ENCODE measurements around the gene LDB1. TPM values are rescaled to one million over a fixed set of nuclear protein-coding genes. Genes with fewer than 3 reads are reported as not detected.

Gene LDB1
- total and polyA plus RNA-seq, 2 of the 13 experiments (the other 11 are each of a cell fraction or from before 2014, with no cell fraction given): 17.2 to 45.5 TPM

DNA sequence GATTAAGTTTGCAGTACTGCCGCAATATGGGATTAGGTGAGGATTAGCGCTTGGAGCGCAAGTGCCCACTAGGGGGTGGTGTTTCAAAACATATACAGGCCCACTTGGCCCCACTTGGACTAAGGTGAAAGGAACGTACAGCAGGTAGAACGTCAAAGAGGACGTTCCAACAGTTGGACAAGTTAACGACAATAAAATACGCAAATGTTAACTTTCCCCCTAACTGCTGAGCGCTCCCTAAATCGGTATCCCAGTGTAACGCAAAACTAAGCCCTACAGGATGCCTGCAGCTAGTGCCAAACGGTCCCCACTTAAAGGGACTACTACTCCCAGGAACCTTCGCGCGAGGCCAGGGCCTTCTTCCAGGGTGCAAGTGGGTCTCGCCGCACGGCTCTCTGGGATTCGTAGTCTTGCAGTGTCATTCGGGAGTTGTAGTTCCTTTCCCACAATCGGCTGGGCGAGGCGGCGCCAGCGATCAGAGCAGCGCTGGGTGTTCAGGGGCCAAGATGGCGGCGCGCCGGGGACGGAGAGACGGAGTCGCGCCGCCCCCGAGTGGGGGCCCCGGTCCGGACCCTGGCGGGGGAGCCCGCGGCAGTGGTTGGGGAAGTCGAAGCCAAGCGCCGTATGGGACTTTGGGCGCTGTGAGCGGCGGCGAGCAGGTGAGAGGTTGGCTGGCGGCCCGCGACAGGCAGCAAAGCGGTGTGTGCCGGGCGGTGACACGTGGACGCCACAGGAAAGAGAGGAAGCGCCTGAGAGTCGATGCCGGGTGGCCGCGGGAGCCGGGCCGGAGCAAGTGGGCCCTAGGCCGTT lies 12.6 kb upstream of the LDB1 start, which contains the start of gene PPRC1 (continued):
- peak; percentile 78; the same call in 1 of the 2 replicates for TF ChIP-seq KDM5A (IDR thresholded peaks at IDR 0.05; ENCODE audit: borderline replicate concordance, low read length)
- 0 out of 2 replicates have a peak, but pooled peaks have one; percentile 19 for TF ChIP-seq ARHGAP35 (CRISPR knock-in tag; IDR thresholded peaks at IDR 0.05; ENCODE audit: borderline replicate concordance)
- peak; percentile 96 for TF ChIP-seq POLR2G (IDR thresholded peaks at IDR 0.05; ENCODE audit: low read depth, low read length)
- no peak for TF ChIP-seq KDM1A (CRISPR knock-in tag; IDR thresholded peaks at IDR 0.05)
- TF ChIP-seq ZNF605 (CRISPR knock-in tag; IDR thresholded peaks at IDR 0.05): peak; percentile 94
- TF ChIP-seq, protein P1, sequence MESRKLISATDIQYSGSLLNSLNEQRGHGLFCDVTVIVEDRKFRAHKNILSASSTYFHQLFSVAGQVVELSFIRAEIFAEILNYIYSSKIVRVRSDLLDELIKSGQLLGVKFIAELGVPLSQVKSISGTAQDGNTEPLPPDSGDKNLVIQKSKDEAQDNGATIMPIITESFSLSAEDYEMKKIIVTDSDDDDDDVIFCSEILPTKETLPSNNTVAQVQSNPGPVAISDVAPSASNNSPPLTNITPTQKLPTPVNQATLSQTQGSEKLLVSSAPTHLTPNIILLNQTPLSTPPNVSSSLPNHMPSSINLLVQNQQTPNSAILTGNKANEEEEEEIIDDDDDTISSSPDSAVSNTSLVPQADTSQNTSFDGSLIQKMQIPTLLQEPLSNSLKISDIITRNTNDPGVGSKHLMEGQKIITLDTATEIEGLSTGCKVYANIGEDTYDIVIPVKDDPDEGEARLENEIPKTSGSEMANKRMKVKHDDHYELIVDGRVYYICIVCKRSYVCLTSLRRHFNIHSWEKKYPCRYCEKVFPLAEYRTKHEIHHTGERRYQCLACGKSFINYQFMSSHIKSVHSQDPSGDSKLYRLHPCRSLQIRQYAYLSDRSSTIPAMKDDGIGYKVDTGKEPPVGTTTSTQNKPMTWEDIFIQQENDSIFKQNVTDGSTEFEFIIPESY (CRISPR knock-in tag; IDR thresholded peaks at IDR 0.05): 0 out of 2 replicates have a peak, but pooled peaks have one; percentile 18
- TF ChIP-seq, protein P2, sequence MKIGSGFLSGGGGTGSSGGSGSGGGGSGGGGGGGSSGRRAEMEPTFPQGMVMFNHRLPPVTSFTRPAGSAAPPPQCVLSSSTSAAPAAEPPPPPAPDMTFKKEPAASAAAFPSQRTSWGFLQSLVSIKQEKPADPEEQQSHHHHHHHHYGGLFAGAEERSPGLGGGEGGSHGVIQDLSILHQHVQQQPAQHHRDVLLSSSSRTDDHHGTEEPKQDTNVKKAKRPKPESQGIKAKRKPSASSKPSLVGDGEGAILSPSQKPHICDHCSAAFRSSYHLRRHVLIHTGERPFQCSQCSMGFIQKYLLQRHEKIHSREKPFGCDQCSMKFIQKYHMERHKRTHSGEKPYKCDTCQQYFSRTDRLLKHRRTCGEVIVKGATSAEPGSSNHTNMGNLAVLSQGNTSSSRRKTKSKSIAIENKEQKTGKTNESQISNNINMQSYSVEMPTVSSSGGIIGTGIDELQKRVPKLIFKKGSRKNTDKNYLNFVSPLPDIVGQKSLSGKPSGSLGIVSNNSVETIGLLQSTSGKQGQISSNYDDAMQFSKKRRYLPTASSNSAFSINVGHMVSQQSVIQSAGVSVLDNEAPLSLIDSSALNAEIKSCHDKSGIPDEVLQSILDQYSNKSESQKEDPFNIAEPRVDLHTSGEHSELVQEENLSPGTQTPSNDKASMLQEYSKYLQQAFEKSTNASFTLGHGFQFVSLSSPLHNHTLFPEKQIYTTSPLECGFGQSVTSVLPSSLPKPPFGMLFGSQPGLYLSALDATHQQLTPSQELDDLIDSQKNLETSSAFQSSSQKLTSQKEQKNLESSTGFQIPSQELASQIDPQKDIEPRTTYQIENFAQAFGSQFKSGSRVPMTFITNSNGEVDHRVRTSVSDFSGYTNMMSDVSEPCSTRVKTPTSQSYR (CRISPR knock-in tag; IDR thresholded peaks at IDR 0.05; ENCODE audit: borderline replicate concordance): no peak; the same call in 1 of the 2 replicates
- TF ChIP-seq CHD2 (IDR thresholded peaks at IDR 0.05; ENCODE audit: low read depth, low read length): peak; percentile 68; the same call in 1 of the 2 replicates
- TF ChIP-seq, protein P3, sequence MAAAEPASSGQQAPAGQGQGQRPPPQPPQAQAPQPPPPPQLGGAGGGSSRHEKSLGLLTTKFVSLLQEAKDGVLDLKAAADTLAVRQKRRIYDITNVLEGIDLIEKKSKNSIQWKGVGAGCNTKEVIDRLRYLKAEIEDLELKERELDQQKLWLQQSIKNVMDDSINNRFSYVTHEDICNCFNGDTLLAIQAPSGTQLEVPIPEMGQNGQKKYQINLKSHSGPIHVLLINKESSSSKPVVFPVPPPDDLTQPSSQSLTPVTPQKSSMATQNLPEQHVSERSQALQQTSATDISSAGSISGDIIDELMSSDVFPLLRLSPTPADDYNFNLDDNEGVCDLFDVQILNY (CRISPR knock-in tag; conservative IDR thresholded peaks at IDR 0.05): no peak
- 0 out of 2 replicates have a peak, but pooled peaks have one; percentile 53 for TF ChIP-seq ZNF572 (CRISPR knock-in tag; IDR thresholded peaks at IDR 0.05)
- peak; percentile 49 for TF ChIP-seq ZNF777 (CRISPR knock-in tag; IDR thresholded peaks at IDR 0.05)
- TF ChIP-seq, protein P4, sequence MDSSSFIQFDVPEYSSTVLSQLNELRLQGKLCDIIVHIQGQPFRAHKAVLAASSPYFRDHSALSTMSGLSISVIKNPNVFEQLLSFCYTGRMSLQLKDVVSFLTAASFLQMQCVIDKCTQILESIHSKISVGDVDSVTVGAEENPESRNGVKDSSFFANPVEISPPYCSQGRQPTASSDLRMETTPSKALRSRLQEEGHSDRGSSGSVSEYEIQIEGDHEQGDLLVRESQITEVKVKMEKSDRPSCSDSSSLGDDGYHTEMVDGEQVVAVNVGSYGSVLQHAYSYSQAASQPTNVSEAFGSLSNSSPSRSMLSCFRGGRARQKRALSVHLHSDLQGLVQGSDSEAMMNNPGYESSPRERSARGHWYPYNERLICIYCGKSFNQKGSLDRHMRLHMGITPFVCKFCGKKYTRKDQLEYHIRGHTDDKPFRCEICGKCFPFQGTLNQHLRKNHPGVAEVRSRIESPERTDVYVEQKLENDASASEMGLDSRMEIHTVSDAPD (CRISPR knock-in tag; IDR thresholded peaks at IDR 0.05): 0 out of 2 replicates have a peak, but pooled peaks have one; percentile 13
- TF ChIP-seq, protein P5, sequence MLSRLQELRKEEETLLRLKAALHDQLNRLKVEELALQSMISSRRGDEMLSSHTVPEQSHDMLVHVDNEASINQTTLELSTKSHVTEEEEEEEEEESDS (CRISPR knock-in tag; IDR thresholded peaks at IDR 0.05; ENCODE audit: borderline replicate concordance): no peak
- TF ChIP-seq ZFX (CRISPR knock-in tag; IDR thresholded peaks at IDR 0.05; ENCODE audit: low read depth): peak; percentile 97
- peak; percentile 55 for TF ChIP-seq ZNF205 (CRISPR knock-in tag; IDR thresholded peaks at IDR 0.05)
- TF ChIP-seq CENPX (CRISPR knock-in tag; IDR thresholded peaks at IDR 0.05): no peak
- TF ChIP-seq FOXK2 (IDR thresholded peaks at IDR 0.05): peak; percentile 44; the same call in 1 of the 2 replicates
- TF ChIP-seq SAP130 (CRISPR knock-in tag; IDR thresholded peaks at IDR 0.05; ENCODE audit: low read depth): peak; percentile 90
- TF ChIP-seq, protein P6, sequence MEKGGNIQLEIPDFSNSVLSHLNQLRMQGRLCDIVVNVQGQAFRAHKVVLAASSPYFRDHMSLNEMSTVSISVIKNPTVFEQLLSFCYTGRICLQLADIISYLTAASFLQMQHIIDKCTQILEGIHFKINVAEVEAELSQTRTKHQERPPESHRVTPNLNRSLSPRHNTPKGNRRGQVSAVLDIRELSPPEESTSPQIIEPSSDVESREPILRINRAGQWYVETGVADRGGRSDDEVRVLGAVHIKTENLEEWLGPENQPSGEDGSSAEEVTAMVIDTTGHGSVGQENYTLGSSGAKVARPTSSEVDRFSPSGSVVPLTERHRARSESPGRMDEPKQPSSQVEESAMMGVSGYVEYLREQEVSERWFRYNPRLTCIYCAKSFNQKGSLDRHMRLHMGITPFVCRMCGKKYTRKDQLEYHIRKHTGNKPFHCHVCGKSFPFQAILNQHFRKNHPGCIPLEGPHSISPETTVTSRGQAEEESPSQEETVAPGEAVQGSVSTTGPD (CRISPR knock-in tag; IDR thresholded peaks at IDR 0.05): no peak
- TF ChIP-seq KDM4B (CRISPR knock-in tag; IDR thresholded peaks at IDR 0.05): no peak
- no peak for TF ChIP-seq ZNF354B (CRISPR knock-in tag; IDR thresholded peaks at IDR 0.05)
